Fibroblast of the conjunctiva (primary cell): ENCODE data around the gene TRIM38.
"Not testable (repeated sequence)": the region's sequence is repeated elsewhere in the genome, so short reads cannot be mapped to it uniquely, and the experiment has no call there.

Experiments
- DNase-seq: peaks from one replicate; pipeline ENCODE4 v3.0.0-alpha.2; 2010; ENCODE audit warnings: low read depth

The TRIM38 gene

DNA sequence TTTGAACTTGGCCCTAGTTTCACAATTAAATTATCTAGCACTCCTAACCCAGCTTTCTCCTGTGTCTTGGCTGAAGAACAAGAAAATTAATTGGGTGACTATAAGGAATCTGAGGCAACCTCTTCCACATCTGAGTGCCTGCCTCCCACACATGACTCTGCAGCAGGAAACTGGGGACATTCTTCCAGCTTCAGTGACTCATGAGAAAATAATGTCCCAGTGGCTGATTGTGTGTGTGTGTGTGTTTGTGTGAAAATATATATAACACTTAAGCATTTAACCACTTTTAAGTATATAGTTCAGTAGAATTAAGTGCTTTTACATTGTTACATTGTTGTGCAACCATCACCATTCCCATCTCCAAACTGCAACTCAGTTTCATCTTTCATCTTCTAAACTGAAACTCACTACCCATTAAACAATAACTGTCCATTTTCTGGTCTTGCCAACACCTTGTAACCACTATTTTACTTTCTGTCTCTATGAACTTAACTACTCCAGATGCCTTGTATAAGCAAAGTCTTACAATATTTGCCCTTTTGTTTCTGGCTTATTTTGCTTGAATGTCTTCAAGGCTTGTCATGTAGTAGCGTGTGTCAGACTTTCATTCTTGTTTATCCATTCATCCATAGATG is 8.7 kb downstream of the TRIM38 start:
- DNase-seq: peak; percentile 83

DNA sequence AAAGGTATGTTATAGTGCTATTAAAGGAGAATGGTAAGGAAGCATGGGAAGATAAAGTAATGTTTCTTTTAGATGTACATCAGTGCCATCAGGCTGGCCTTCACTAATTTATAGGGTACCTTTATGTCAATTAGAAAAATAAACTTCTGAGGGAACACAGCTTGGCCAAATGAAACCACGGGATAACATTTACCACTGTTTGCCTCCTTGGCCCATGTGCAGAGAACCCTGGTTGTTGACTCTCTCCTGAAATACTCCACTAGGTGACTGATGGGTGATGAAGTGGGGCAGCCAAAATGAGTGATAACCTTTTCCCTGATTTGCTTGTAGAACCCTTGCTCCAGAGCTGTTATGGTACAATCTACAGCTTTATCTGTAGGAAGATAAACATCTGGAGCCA is 9.5 kb downstream of the TRIM38 start:
- no peak for DNase-seq

DNA sequence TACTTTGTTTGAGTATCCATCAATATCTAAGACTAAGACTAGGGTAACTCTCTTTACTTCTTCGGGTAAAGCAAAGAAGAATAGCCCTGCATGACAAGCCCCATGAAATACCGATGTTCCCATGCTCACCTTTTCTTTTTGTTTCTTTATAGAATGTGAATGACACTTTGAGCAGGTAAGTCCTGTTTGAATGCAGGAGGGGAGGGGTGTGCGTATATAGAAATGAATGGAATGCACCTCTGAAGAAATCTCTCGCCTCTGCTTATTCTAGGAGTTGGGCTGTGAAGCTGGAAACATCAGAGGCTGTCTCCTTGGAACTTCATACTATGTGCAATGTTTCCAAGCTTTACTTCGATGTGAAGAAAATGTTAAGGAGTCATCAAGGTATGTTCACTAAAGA is 10.3 kb downstream of the TRIM38 start:
- no peak for DNase-seq

DNA sequence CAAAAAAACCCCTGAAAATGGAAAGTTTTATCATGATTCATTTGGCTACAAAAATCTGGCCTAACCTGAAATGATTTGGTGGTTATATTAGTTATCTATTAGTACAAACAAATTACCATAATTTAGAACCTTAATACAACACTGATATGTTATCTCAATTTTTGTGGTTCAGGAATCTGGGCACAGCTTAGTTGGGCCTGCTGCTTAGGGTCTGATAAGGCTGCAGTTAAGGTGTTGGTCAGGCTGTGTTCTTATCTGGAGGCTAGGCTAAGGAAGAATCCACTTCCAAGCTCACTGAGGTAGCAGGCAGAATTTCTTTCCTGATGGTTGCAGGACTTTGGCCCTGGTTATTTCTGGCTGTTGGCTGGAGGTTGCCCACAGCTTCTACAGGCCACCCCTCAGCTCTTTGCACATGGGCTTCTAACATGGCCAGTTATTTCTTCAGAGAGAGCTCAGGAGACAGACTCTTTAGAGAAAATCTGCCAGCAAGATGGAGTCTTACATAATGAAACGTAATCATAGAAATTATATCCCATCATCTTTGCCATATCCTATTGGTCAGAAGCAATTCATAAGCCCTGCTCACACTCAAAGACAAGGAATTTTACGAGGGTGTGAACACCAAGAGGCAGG is 11.4 kb downstream of the TRIM38 start:
- no peak for DNase-seq

DNA sequence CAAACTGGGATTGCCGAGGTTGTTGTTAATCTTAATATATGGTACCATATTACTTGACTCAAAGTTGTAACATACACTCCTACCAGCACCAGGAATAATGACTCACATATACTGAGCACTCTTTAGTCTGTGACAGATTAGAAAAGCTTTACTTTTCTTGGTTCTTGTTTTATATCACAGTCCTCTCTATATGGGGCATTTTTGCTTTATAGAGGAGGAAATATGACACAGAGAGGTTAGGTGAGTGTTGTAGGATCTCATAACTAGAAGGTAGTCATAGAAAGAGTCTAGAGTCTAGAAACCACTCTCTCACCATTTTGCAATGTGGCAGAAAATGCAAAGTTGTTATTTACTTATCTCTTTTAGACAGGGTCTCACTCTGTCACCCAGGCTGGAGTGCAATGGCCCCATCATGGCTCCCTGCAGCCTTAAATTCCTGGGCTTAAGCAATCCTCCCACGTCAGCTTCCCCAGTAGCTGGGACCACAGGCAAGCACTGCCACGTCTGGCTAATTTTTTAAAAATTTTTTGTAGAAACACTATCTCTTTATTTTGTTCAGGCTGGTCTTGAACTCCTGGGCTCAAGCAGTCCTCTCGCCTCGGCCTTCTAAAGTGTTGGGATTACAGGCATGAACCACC is 13.4 kb downstream of the TRIM38 start:
- no peak for DNase-seq

DNA sequence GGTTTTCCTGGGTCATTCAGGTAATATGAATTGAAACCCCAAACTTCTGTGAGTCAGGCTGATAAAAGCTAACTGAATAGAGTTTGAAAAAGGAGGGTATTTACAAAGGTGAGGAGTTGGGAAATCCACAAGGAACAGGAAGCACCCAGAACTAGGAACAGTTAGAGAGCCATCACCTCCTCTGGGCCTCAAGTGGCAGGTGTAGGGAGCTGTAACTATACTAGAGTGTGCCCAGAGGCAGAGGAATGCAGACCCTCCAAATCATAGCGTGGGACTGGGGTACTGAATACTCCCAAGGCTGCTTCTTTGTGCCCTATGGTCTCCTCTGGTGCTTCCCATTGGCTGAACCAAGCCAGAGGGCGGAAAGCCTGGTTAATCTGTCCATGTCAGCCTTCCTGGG is 18.3 kb downstream of the TRIM38 start:
- no peak for DNase-seq

DNA sequence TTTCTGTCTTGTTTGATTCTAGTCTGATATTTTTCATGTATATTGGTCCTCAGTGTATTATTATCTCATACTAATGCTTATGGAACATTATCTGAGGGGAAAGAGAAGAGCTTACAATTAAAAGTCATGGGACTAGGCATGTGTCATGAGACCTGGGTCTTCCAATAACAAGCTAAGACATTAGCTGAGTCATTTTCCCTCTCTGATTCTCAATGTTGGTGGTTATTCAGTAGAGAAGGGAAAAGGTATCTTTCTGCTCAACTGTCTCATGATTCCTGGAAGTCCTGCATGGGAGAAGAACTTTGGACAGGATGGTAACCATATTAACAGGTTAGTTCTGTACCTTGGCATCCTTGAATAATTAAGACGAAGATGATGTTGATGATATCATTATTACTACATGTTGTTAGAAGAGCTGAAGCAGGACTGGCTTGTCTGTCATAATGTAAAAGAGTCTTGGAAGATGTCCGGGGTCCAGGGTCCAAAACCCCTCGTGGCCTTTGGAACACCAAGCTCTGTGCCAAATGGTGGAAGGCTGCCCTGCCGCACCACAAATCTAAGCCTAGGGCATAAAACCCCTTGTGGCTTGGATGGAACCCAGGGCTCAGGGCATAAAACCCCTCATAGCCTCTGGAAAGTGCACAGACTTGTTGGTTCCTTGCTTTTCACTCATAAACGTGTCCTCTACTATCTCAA is 19.1 kb downstream of the TRIM38 start:
- no peak for DNase-seq

DNA sequence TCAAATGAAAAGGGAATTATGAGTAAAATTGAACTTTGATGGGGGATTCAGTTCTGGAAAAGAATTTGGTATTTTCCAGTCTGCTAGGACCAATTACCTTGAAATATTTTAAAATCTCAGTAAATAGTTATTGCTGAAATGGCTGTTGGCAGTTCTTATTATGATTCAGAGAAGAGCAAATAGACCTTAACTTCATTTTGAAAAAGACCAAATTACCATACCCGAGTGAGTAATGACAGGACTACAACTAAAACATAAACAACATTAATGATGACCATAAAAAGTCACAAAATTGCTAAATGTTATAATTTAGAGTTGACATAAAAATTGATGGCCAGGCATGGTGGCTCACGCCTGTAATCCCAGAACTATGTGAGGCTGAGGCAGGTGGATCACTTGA is 21.7 kb downstream of the TRIM38 start:
- no peak for DNase-seq

DNA sequence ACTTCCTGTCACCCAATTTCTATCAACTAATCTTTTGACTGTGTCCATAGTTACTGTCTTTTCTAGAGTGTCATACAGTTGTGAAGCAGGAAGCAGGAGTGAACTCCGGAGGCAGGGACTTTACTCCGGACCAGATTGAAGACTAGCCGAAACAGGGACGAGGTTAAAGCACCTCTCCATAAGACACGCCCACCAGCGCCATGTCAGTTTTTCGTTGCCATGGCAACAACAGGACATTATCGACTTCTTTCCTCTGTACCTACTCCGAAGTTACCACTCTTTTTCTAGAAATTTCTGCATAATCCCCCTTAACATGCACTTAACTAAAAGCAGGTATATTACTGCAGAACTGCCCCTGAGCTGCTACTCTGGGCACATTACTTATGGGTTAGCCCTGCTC is 25.2 kb downstream of the TRIM38 start:
- no peak for DNase-seq

DNA sequence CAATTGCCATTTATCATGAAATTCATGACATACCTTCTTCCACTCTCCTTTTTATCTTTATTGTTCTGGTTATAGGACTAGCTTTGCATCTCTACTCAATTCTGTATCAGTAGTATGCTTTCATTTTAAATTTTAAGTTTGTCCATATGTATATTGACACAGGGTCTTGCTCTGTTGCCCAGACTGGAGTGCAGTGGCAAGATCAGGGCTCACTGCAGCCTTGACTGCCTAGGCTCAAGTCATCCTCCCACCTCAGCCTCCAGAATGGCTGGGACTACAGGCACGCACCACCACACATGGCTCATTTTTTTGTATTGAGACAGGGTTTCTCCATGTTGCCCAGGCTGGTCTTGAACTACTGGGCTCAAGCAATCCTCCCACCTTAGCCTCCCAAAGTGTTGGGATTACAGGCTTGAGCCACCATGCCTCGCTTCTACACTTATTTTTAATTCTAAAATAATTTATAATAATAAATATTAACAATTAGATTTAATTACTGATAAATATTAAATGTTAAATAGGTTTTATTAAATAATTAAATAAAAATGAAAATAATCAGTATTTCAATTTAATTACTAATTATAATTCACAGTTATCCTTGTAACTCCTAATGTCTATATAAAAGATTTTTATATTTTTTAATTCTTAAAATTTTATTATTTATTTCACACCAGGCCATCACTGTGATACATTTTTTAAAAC is 27.7 kb downstream of the TRIM38 start:
- no peak for DNase-seq

DNA sequence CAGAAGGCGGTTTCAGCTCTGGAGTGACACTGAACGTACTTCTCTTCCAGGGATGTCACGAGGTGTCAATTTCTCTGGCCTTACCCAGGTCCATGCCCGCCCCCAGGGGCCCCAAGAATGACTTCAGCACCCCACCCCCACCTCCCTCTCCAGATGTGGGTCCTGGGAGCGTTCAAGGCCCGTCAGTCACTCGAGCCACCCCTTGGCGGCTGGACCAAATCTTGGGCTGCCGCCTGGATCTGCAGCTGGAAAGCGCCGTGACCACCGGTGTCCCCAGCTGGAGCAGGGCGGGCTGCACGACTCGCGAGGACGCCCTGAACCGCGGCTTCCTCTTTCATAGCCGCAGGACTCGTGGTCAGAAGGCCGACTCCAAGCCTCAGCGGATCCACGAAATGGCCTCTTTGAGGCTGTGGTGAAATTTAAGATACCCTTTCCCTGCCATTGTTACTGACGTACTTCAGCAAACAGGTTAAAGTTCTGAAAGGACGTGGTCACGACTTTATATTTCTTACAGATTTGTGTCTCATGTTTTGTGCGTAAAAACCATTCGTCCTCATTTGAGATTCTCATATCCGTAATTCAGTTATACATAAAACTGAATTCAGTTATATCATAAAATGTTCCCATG is 29.3 kb downstream of the TRIM38 start:
- peak; percentile 36 for DNase-seq

DNA sequence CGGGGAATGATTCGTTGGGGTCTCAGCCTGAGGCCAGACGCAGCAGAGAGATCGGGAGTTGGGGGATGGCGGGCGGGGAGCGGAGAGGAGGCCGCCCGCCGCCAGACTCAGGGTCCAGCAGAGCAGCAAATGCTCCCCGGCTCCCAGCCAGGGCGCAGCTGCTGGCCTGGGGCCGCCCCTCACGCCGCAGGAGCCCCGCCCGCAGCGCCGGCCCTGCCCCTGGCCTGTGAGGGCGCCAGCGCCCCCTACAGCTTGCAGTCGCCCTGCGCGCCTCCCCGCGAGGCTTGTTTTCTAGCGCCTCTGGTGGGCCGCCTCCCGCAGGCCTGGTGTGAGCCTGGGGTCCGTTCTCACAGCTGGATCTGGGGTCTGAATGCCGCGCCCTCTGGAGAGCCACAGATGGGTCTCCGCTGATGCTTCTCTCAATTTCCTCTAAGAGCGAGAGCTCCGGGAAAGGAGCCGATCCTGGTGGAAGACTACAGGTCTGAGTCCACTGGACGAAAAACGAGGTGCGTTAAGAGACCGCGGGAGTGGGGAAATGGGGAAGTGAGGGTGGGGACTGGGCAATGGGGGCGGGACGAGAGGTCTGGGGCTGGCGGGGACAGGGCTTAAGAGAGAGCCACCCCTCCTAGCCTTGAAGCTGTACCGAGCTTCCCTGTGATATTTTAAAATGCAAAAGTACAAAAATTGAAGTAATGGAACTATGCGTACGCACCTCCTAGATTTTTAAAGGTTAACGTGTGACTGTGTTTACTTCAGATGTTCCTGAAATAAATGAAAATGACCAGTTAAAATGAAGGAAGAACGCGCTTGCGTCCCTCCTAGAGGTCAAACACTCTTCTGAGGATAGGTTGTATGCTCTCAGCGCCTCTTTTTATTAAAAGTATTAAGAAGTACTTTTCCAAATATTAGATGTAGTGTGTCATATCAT is 30.1 kb downstream of the TRIM38 start:
- peak; percentile 87 for DNase-seq

DNA sequence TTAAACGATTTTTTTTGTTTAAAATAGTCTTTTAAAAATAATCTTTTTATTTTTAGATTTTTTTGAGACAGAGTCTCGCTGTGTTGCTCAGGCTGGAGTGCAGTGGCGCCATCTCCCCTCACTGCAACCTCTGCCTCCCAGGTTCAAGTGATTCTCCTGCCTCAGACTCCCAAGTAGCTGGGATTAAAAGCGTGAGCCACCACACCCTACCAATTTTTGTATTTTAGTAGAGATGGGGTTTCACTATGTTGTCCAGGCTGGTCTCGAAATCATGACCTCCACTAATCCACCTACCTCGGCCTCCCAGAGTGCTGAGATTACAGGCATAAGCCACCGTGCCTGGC is 30.7 kb downstream of the TRIM38 start:
- not testable (repeated sequence) for DNase-seq

DNA sequence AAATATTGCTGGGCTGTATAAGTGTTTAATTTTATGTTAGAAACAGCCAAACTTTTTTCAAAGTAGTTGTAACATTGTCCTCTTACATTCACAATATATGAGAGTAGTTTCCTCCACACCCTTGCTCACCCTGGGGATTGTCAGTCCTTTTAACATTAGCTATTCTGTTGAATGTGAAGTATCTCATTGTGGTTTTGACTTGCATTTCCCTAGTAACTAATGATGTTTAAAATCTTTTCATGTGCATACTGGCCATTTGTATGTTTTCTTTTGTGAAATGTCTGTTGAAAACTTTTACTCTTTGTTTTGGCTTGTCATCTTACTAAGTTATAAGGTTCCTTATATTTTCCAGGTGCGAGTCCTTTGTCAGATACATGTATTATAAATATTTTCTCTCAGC is 32.9 kb downstream of the TRIM38 start:
- no peak for DNase-seq

DNA sequence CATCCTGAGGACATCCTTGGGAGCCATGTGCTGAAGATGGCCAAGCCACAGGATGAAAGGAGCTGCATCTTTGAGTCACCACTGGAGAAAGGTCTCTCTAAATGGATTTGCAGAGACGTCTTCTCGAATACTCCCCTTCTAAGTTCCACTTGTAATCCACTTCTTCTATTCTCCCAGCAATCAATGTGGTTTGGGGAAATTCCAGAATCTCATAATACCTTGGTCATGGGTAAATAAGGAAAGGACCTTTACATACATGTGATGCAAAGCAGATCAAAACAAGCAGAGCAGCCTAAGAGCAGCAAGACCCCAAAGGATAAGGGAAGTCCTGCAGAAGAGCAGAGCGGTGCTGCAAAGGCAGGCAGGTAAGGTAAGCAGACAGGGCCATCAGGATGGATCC is 35.3 kb downstream of the TRIM38 start:
- DNase-seq: no peak

DNA sequence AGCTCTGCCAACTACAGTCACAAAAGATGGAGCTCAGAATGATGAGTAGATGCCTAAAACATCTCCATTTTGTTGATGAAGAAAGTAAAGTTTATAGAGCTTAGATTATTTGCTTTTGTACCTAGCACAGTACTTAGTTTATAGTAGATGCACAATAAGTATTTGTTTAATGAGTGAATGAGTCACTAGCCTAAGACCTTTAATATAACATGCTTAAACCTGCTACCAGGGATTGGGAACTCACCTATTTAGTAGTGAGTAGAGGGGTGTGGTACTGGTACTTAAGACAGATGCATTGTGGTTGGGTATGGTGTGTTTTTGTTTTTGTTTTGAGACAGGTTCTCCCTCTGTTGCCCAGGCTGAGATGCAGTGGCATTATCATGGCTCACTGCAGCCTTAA is 35.8 kb downstream of the TRIM38 start:
- no peak for DNase-seq

DNA sequence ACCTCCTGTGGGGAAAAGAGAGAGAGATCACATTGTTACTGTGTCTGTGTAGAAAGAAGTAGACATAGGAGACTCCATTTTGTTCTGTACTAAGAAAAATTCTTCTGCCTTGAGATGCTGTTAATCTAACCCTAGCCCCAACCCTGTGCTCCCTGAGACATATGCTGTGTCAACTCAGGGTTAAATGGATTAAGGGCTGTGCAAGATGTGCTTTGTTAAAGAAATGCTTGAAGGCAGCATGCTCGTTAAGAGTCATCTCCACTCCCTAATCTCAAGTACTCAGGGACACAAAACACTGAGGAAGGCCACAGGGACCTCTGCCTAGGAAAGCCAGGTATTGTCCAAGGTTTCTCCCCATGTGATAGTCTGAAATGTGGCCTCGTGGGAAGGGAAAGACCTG is 36.6 kb downstream of the TRIM38 start:
- DNase-seq: not testable (repeated sequence)

DNA sequence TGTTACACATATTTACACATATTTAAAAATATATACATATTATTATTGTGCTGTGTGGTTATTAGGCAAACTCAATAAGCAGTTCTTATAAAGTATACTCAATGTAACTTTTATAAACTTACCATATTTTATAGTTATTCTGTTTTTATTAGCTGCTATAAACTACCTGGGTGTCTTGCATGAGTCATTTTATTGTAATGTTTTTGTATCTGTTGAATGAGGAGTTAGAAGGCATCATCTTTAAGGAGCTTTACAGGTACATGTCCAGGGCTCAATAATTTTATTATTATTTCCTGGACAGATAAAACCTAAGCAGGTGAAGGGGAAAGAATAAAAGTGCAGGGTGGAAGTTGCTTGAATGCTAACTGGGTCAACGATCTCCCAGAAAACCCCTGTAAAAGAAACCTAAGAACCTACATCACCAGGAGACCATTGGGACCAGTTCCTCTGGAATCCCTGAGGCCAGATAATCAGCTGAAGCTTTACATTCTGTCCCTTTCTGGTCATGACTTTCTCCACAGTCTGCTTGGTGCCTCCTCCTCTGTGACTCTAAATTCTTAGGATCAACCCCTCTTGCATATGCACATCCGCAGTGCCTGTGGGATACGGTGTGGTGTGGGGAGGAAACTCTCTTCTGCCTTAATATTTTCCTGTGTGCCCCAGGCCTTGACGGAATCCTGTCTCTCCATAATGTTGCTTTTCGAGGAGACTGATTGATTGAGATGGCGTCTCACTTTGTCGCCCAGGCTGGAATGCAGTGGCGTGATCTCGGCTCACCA is 38.0 kb downstream of the TRIM38 start:
- no peak for DNase-seq

DNA sequence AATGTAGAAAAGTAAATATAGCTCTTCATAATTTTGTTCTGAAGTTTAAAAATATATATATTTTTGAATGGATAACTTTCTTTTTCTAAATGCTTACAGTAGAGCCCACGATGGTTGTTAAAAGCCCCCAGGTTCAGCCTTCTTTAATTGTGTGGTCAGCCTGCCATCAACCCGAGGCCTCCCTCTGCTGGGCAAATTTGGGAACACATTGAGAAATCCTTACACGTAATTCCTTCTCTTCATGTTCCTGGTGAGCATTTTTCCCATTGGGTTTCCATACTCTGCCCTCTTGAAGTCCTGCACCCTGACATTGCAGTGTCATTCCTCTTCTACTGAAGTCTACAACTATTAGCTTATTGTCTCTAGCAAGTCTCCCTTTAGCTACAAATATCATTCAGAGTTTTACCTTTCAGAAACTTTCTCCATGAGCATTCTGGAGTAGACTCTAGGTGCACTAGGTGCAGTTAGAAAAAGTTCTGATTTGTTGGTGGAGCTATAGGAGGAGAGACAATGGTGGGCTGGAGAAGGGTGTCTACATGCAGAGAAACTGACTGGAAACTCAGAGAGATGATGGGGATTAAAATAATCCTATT is 40.6 kb downstream of the TRIM38 start:
- DNase-seq: no peak
